Peyer's patch (tissue), 4 donors: ENCODE results near the gene ELF5. TPM values are rescaled to one million over a fixed set of nuclear protein-coding genes. Genes with fewer than 3 reads are reported as not detected.

Experiments used
- DNase-seq, 3 donors: peaks; one replicate each; pipeline ENCODE4 v3.0.0-alpha.2; 2017 to 2019
- H3K27ac ChIP-seq, 4 donors: fragments of 200-600 bp; sonication (generic); one replicate each; pipeline ENCODE4 v1.5.1; 2016 to 2019
- H3K27me3 ChIP-seq, 2 donors: fragments of 200-600 bp; sonication (generic); one replicate each; pipeline ENCODE4 v1.5.1; 2019
- H3K36me3 ChIP-seq, 3 donors: fragments of 200-600 bp; sonication (generic); one replicate each; pipeline ENCODE4 v1.5.1; 2016 to 2019
- H3K4me1 ChIP-seq, 4 donors: fragments of 200-600 bp; sonication (generic); one replicate each; pipeline ENCODE4 v1.5.1; 2016 to 2019
- H3K4me3 ChIP-seq, 4 donors: fragments of 200-600 bp; sonication (generic); 1 replicate in 3 of 4; 2 replicates in 1 of 4; pipeline ENCODE4 v1.5.1; 2016 to 2019; ENCODE audit warnings: mild to moderate bottlenecking in 1 of 4
- H3K9me3 ChIP-seq, 4 donors: fragments of 200-600 bp; sonication (generic); one replicate each; pipeline ENCODE4 v1.5.1; 2016 to 2019; ENCODE audit warnings: mild to moderate bottlenecking in 1 of 4
- CTCF ChIP-seq, 6 experiments: fragments of 450-650 bp in 4 of 6; fragments of 200-600 bp in 2 of 6; sonication (generic) in 1 of 6; IDR thresholded peaks; one replicate each; pipeline ENCODE4 v1.5.1; 2017 to 2019; ENCODE audit warnings: antibody characterized with exemption in 6 of 6, mild to moderate bottlenecking in 3 of 6, moderate library complexity in 1 of 6
- POLR2A ChIP-seq, 2 donors: fragments of 450-650 bp; IDR thresholded peaks; one replicate each; pipeline ENCODE4 v1.5.1; 2017; ENCODE audit warnings: antibody characterized with exemption in 2 of 2, mild to moderate bottlenecking in 2 of 2, moderate library complexity in 2 of 2
- total RNA-seq, 4 donors: library from RNA; depleted of rRNA; stranded (reverse); fragments of >200 nt; gene quantifications; one replicate each; pipeline ENCODE4 v1.1.0, GENCODE V29; 2016

Gene ELF5
- total RNA-seq, 4 donors from 2014 or later, result not detected

GRCh38 chr11:34522188-34522587 is 8.6 kb upstream of the ELF5 start:
- no peak for TF ChIP-seq POLR2A (IDR thresholded peaks at IDR 0.05)
- no peak for DNase-seq
- Histone ChIP-seq H3K36me3 (no peaks in the 10 kb centered on the region), H3K9me3 (no peaks in the 10 kb centered on the region), H3K27me3 (no peaks in the 10 kb centered on the region), H3K4me1 (no peaks in the 10 kb centered on the region), H3K27ac (no peak overlapping the region), H3K4me3 (no peak overlapping the region)

- no peaks in the 10 kb centered on the region for H3K27me3 ChIP-seq
- H3K9me3 ChIP-seq, result no peaks in the 10 kb centered on the region
- no peaks in the 10 kb centered on the region for H3K4me1 ChIP-seq
- no peaks in the 10 kb centered on the region for H3K36me3 ChIP-seq
- no peak for TF ChIP-seq POLR2A (IDR thresholded peaks at IDR 0.05)
- no peak for TF ChIP-seq CTCF (IDR thresholded peaks at IDR 0.05)
- no peak overlapping the region for H3K4me3 ChIP-seq
- DNase-seq, result no peak
- no peak overlapping the region for H3K27ac ChIP-seq
These were observed 7.7 kb upstream of the ELF5 start for GRCh38 chr11:34521265-34521664.

- TF ChIP-seq CTCF (IDR thresholded peaks at IDR 0.05), result no peak
- no peak for TF ChIP-seq POLR2A (IDR thresholded peaks at IDR 0.05)
- no peaks in the 10 kb centered on the region for H3K27me3 ChIP-seq
- no peaks in the 10 kb centered on the region for H3K9me3 ChIP-seq
- no peak overlapping the region for H3K27ac ChIP-seq
- H3K36me3 ChIP-seq, result no peaks in the 10 kb centered on the region
- DNase-seq, result no peak
- no peak overlapping the region for H3K4me3 ChIP-seq
- no peaks in the 10 kb centered on the region for H3K4me1 ChIP-seq
These were observed 6.1 kb upstream of the ELF5 start for GRCh38 chr11:34519595-34520235.

GRCh38 chr11:34516247-34517040 is 2.9 kb upstream of the ELF5 start:
- Histone ChIP-seq H3K27ac (no peak overlapping the region), H3K4me1 (no peaks in the 10 kb centered on the region), H3K27me3 (no peaks in the 10 kb centered on the region), H3K4me3 (no peak overlapping the region), H3K9me3 (no peaks in the 10 kb centered on the region), H3K36me3 (no peaks in the 10 kb centered on the region)
- DNase-seq, result no peak
- TF ChIP-seq CTCF (IDR thresholded peaks at IDR 0.05) (no peak), POLR2A (IDR thresholded peaks at IDR 0.05) (no peak)

- Histone ChIP-seq H3K9me3 (no peaks in the 10 kb centered on the region), H3K27ac (no peak overlapping the region), H3K4me1 (no peaks in the 10 kb centered on the region), H3K27me3 (no peaks in the 10 kb centered on the region), H3K4me3 (no peak overlapping the region), H3K36me3 (no peaks in the 10 kb centered on the region)
- TF ChIP-seq POLR2A (IDR thresholded peaks at IDR 0.05) (no peak), CTCF (IDR thresholded peaks at IDR 0.05) (no peak)
- DNase-seq, result no peak
These were observed 1.0 kb upstream of the ELF5 start for GRCh38 chr11:34514597-34514996.
